Measurements from ENCODE around the gene ASL. TPM values are rescaled to one million over a fixed set of nuclear protein-coding genes. Genes with fewer than 3 reads are reported as not detected.

ASL gene
- total RNA-seq, 1 donor from 2014 or later, result 7.3 TPM

- Histone ChIP-seq H3K27ac (ENCODE audit: low read depth, low read length) (no peak overlapping the region), H3K36me3 (ENCODE audit: control insufficient read depth in 3 of 3, insufficient read depth in 3 of 3, low read length in 3 of 3) (peaks cover 25 to 53% (median 36%) of the 10 kb centered on the region in 3 donors), H3K4me1 (ENCODE audit: control insufficient read depth in 3 of 3, insufficient read depth in 3 of 3, low read length in 3 of 3) (peaks cover 0 to 13% (median 9%) of the 10 kb centered on the region in 3 donors), H3K9me3 (ENCODE audit: control insufficient read depth in 3 of 3, low read length in 3 of 3) (no peaks in the 10 kb centered on the region), H3K4me3 (ENCODE audit: low read length in 3 of 3) (no peak overlapping the region), H3K27me3 (ENCODE audit: control insufficient read depth in 3 of 3, insufficient read depth in 3 of 3, low read length in 3 of 3) (no peaks in the 10 kb centered on the region), H3K9ac (ENCODE audit: low read depth in 1 of 3, low read length in 3 of 3) (no peak overlapping the region)
Observed at GRCh38 chr7:66140924-66141323, 65.3 kb downstream of the ASL start.

- H3K4me3 ChIP-seq (ENCODE audit: low read length in 3 of 3), result no peak overlapping the region
- H3K36me3 ChIP-seq (ENCODE audit: control insufficient read depth in 3 of 3, insufficient read depth in 3 of 3, low read length in 3 of 3), result peaks cover 27 to 52% (median 36%) of the 10 kb centered on the region in 3 donors
- no peaks in the 10 kb centered on the region for H3K27me3 ChIP-seq (ENCODE audit: control insufficient read depth in 3 of 3, insufficient read depth in 3 of 3, low read length in 3 of 3)
- no peaks in the 10 kb centered on the region for H3K9me3 ChIP-seq (ENCODE audit: control insufficient read depth in 3 of 3, low read length in 3 of 3)
- H3K27ac ChIP-seq (ENCODE audit: low read depth, low read length), result no peak overlapping the region
- peaks cover 5 to 13% (median 12%) of the 10 kb centered on the region in 3 donors for H3K4me1 ChIP-seq (ENCODE audit: control insufficient read depth in 3 of 3, insufficient read depth in 3 of 3, low read length in 3 of 3)
- no peak overlapping the region for H3K9ac ChIP-seq (ENCODE audit: low read depth in 1 of 3, low read length in 3 of 3)
Observed at GRCh38 chr7:66142334-66142733, 66.7 kb downstream of the ASL start.

GRCh38 chr7:66142996-66143395 is 67.4 kb downstream of the ASL start:
- no peaks in the 10 kb centered on the region for H3K9me3 ChIP-seq (ENCODE audit: control insufficient read depth in 3 of 3, low read length in 3 of 3)
- H3K27ac ChIP-seq (ENCODE audit: low read depth, low read length), result no peak overlapping the region
- no peaks in the 10 kb centered on the region for H3K27me3 ChIP-seq (ENCODE audit: control insufficient read depth in 3 of 3, insufficient read depth in 3 of 3, low read length in 3 of 3)
- H3K4me1 ChIP-seq (ENCODE audit: control insufficient read depth in 3 of 3, insufficient read depth in 3 of 3, low read length in 3 of 3), result peaks cover 5 to 13% (median 12%) of the 10 kb centered on the region in 3 donors
- H3K4me3 ChIP-seq (ENCODE audit: low read length in 3 of 3), result no peak overlapping the region
- H3K36me3 ChIP-seq (ENCODE audit: control insufficient read depth in 3 of 3, insufficient read depth in 3 of 3, low read length in 3 of 3), result peaks cover 29 to 50% (median 38%) of the 10 kb centered on the region in 3 donors
- no peak overlapping the region for H3K9ac ChIP-seq (ENCODE audit: low read depth in 1 of 3, low read length in 3 of 3)

Other genes with a start within 250 kb of the ASL start
- 15.7 TPM for gene VKORC1L1, start 202.7 kb upstream of the ASL start, total RNA-seq
- gene GUSB, start 93.6 kb upstream of the ASL start, total RNA-seq, result 32.9 TPM
- 26.6 TPM for gene CRCP, start 39.0 kb downstream of the ASL start, total RNA-seq
- 39.7 TPM for gene TPST1, start 129.5 kb downstream of the ASL start, total RNA-seq

Measured in skeletal muscle tissue (tissue), 4 donors.